ENCODE measurements around the gene ATP7B. TPM values are rescaled to one million over a fixed set of nuclear protein-coding genes. Genes with fewer than 3 reads are reported as not detected.

The ATP7B gene
- total and polyA plus RNA-seq, 4 donors = 0.75 to 9.8 (median 6.4) TPM

DNA sequence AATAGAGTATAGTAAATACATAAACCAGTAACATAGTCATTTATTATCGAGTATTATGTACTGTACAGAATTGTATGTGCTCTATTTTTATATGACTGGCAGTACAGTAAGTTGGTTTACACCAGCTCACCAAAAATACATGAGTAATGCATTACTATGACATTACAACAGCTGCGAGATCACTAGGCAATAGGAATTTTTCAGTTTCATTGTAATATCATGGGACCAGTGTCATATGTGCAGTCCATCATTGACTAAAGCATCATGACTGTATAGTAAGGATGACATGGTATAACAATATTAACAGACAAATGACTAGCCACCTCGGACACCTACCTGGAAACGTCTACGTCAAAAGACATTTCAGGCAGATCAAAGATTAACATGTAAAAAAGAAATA lies 33.6 kb downstream of the ATP7B start:
- no peak for ATAC-seq (ENCODE audit: low FRiP score)
- DNase-seq = no peak
- no peaks in the 10 kb centered on the region for H3K4me1 ChIP-seq (ENCODE audit: control insufficient read depth in 1 of 2, insufficient read depth in 2 of 2, low read length in 2 of 2)
- H3K4me3 ChIP-seq (ENCODE audit: low read length in 2 of 2) = no peak overlapping the region
- H3K27me3 ChIP-seq (ENCODE audit: control insufficient read depth in 1 of 2, insufficient read depth in 2 of 2, low read length in 1 of 2) = no peaks in the 10 kb centered on the region
- H3K9me3 ChIP-seq (ENCODE audit: control insufficient read depth, low read length) = no peaks in the 10 kb centered on the region
- intact Hi-C loops (cut with DNase I) = no loop called here
- 89 to 92% methylated on average over 5 of the region's 5 CpGs for WGBS, 2 donors
- no peak overlapping the region for H3K27ac ChIP-seq (ENCODE audit: low read depth in 1 of 2, low read length in 2 of 2)
- H3K36me3 ChIP-seq (ENCODE audit: control insufficient read depth in 1 of 2, insufficient read depth in 2 of 2, low read length in 1 of 2) = peaks cover 0 to 1% of the 10 kb centered on the region in 2 donors

DNA sequence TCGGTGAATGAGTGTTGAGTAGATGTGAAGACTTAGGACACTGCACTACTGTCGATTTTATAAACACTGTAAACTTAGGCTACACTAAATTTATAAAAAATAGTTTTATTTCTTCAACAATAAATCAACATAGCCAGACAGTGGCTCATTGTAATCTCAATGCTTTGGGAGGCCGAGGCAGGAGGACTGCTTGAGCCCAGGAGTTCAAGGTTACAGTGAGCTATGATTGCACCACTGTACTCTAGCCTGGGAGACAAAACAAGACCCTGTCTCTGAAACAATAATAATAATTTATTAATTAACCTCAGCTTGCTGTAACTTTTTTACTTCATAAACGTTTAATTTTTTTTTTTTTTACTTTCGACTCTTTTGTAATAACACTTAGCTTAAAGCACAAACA lies 34.4 kb downstream of the ATP7B start:
- 92 to 93% methylated on average over 5 of the region's 5 CpGs for WGBS, 2 donors
- no peak for DNase-seq
- H3K27ac ChIP-seq (ENCODE audit: low read depth in 1 of 2, low read length in 2 of 2) = no peak overlapping the region
- no peaks in the 10 kb centered on the region for H3K27me3 ChIP-seq (ENCODE audit: control insufficient read depth in 1 of 2, insufficient read depth in 2 of 2, low read length in 1 of 2)
- intact Hi-C loops (cut with DNase I) = no loop called here
- no peak overlapping the region for H3K4me3 ChIP-seq (ENCODE audit: low read length in 2 of 2)
- no peaks in the 10 kb centered on the region for H3K4me1 ChIP-seq (ENCODE audit: control insufficient read depth in 1 of 2, insufficient read depth in 2 of 2, low read length in 2 of 2)
- no peaks in the 10 kb centered on the region for H3K9me3 ChIP-seq (ENCODE audit: control insufficient read depth, low read length)
- peaks cover 0 to 1% of the 10 kb centered on the region in 2 donors for H3K36me3 ChIP-seq (ENCODE audit: control insufficient read depth in 1 of 2, insufficient read depth in 2 of 2, low read length in 1 of 2)
- no peak for ATAC-seq (ENCODE audit: low FRiP score)

DNA sequence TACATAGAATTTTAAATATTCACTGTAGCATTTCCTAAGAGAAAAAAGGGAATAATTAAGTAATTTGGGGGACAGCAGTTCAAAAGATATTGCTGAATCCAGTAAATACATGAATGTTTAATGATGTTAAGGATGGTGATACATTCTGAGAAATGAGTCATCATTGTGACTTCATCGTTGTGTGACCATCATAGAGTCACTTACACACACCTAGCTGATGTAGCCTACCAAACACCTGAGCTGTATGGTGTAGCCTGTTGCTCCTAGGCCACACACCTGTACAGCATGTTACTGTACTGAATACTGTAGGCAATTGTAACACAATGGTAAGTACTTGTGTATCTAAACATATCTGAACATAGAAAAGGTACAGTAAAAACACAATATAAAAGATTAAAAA lies 34.8 kb downstream of the ATP7B start:
- 0 to 51% methylated on average over 1 of the region's 1 CpG for WGBS, 2 donors
- peaks cover 0 to 1% of the 10 kb centered on the region in 2 donors for H3K36me3 ChIP-seq (ENCODE audit: control insufficient read depth in 1 of 2, insufficient read depth in 2 of 2, low read length in 1 of 2)
- intact Hi-C loops (cut with DNase I) = no loop called here
- no peaks in the 10 kb centered on the region for H3K4me1 ChIP-seq (ENCODE audit: control insufficient read depth in 1 of 2, insufficient read depth in 2 of 2, low read length in 2 of 2)
- ATAC-seq (ENCODE audit: low FRiP score) = no peak
- H3K27ac ChIP-seq (ENCODE audit: low read depth in 1 of 2, low read length in 2 of 2) = no peak overlapping the region
- H3K4me3 ChIP-seq (ENCODE audit: low read length in 2 of 2) = no peak overlapping the region
- H3K27me3 ChIP-seq (ENCODE audit: control insufficient read depth in 1 of 2, insufficient read depth in 2 of 2, low read length in 1 of 2) = no peaks in the 10 kb centered on the region
- DNase-seq = no peak
- no peaks in the 10 kb centered on the region for H3K9me3 ChIP-seq (ENCODE audit: control insufficient read depth, low read length)

DNA sequence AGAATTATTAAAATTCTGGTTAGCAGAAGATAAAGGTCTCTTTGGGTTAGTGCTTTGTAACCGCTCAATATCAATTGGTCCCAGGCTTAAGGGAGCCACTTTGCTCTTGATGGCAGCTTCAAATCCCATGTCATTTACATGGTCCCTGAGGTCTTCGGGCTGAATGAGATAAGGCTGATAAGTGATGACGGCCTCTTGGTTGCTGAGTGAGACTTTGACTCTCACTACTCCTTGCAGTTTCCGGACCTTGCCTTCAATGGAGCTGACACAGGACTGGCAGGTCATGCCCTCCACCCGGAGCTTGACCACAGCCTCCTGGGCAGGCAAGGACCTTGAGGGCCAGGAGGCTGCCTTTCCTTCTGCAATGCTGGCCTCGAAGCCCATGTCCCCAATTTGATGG lies 36.8 kb downstream of the ATP7B start:
- ATAC-seq (ENCODE audit: low FRiP score) (no peak), DNase-seq (no peak)
- no peak overlapping the region for H3K27ac ChIP-seq (ENCODE audit: low read depth in 1 of 2, low read length in 2 of 2)
- H3K36me3 ChIP-seq (ENCODE audit: control insufficient read depth in 1 of 2, insufficient read depth in 2 of 2, low read length in 1 of 2) = peaks cover 0 to 4% of the 10 kb centered on the region in 2 donors
- H3K27me3 ChIP-seq (ENCODE audit: control insufficient read depth in 1 of 2, insufficient read depth in 2 of 2, low read length in 1 of 2) = no peaks in the 10 kb centered on the region
- no peaks in the 10 kb centered on the region for H3K9me3 ChIP-seq (ENCODE audit: control insufficient read depth, low read length)
- no peak overlapping the region for H3K4me3 ChIP-seq (ENCODE audit: low read length in 2 of 2)
- 93 to 94% methylated on average over 6 of the region's 6 CpGs for WGBS, 2 donors
- intact Hi-C loops (cut with DNase I) = no loop called here
- no peaks in the 10 kb centered on the region for H3K4me1 ChIP-seq (ENCODE audit: control insufficient read depth in 1 of 2, insufficient read depth in 2 of 2, low read length in 2 of 2)

DNA sequence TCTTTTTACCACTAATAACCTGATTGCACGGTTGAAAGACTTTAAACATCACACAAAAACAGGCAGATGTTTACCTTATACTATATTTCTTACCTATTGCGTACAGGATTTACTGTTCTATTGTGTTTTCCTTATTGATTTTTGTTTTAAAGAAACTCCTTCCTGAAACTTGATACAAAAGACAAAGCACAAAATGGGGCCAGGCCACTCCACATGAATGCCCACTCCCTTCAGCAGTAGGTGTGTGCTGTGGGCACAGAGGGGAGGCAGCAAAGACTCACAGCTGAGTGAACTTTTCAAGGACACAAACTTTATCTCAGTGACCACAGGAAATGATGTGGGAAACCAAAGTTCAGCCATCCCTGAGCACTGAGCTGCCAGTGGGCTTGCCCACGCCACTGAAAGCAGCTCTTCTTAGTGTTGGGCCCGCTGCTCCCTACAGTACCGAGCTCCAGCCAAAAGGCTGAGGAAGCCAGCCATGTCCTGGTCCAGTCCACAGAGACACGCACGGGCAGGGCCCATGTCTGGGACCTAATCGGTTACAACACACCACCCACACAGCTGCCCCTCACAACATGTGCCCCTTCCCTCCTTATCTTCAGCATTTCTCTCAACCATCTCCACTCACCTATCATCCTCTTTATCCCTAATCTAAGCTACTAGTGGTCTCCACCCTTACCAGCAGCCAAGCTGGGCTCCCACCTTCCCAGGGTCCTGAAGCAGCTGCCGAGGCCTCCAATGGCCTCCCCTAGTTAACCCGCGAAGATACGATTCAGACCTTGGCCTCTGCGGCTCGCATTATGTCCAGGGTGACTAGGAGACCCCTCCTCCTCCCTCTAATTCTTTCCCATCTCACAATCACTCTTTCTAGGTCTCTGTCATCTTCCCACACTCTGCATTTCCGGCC lies 39.5 kb downstream of the ATP7B start:
- Histone ChIP-seq H3K4me1 (ENCODE audit: control insufficient read depth in 1 of 2, insufficient read depth in 2 of 2, low read length in 2 of 2) (no peaks in the 10 kb centered on the region), H3K4me3 (ENCODE audit: low read length in 2 of 2) (no peak overlapping the region), H3K36me3 (ENCODE audit: control insufficient read depth in 1 of 2, insufficient read depth in 2 of 2, low read length in 1 of 2) (peaks cover 0 to 4% of the 10 kb centered on the region in 2 donors), H3K27me3 (ENCODE audit: control insufficient read depth in 1 of 2, insufficient read depth in 2 of 2, low read length in 1 of 2) (no peaks in the 10 kb centered on the region), H3K27ac (ENCODE audit: low read depth in 1 of 2, low read length in 2 of 2) (no peak overlapping the region), H3K9me3 (ENCODE audit: control insufficient read depth, low read length) (no peaks in the 10 kb centered on the region)
- intact Hi-C loops (cut with DNase I) = no loop called here
- DNase-seq (no peak), ATAC-seq (ENCODE audit: low FRiP score) (no peak)
- 97% methylated on average over 15 of the region's 15 CpGs for WGBS, 2 donors

DNA sequence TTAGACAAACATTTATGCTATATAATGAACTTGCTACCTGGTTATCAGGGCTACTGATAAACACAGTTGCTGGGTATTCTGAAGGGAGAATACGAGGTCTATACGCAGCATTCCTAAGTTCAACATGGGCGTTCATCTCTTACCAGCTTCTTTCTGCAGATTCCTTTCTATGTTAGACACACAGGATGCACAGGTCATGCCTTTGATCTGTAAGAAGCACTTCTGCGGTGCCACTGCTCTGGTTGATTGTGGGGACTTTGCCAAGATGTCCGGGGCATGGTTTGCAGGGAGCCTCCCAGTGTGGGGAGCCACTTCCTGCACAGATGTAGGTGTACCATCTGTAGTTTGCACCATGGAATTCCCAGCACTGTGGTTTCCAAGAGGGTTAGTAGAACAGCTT lies 40.9 kb downstream of the ATP7B start:
- no peak for DNase-seq
- H3K36me3 ChIP-seq (ENCODE audit: control insufficient read depth in 1 of 2, insufficient read depth in 2 of 2, low read length in 1 of 2) = peaks cover 0 to 4% of the 10 kb centered on the region in 2 donors
- no peak overlapping the region for H3K27ac ChIP-seq (ENCODE audit: low read depth in 1 of 2, low read length in 2 of 2)
- H3K4me1 ChIP-seq (ENCODE audit: control insufficient read depth in 1 of 2, insufficient read depth in 2 of 2, low read length in 2 of 2) = no peaks in the 10 kb centered on the region
- no peaks in the 10 kb centered on the region for H3K9me3 ChIP-seq (ENCODE audit: control insufficient read depth, low read length)
- H3K27me3 ChIP-seq (ENCODE audit: control insufficient read depth in 1 of 2, insufficient read depth in 2 of 2, low read length in 1 of 2) = no peaks in the 10 kb centered on the region
- WGBS, 2 donors = 78 to 84% methylated on average over 5 of the region's 5 CpGs
- intact Hi-C loops (cut with DNase I) = no loop called here
- no peak overlapping the region for H3K4me3 ChIP-seq (ENCODE audit: low read length in 2 of 2)
- ATAC-seq (ENCODE audit: low FRiP score) = no peak

DNA sequence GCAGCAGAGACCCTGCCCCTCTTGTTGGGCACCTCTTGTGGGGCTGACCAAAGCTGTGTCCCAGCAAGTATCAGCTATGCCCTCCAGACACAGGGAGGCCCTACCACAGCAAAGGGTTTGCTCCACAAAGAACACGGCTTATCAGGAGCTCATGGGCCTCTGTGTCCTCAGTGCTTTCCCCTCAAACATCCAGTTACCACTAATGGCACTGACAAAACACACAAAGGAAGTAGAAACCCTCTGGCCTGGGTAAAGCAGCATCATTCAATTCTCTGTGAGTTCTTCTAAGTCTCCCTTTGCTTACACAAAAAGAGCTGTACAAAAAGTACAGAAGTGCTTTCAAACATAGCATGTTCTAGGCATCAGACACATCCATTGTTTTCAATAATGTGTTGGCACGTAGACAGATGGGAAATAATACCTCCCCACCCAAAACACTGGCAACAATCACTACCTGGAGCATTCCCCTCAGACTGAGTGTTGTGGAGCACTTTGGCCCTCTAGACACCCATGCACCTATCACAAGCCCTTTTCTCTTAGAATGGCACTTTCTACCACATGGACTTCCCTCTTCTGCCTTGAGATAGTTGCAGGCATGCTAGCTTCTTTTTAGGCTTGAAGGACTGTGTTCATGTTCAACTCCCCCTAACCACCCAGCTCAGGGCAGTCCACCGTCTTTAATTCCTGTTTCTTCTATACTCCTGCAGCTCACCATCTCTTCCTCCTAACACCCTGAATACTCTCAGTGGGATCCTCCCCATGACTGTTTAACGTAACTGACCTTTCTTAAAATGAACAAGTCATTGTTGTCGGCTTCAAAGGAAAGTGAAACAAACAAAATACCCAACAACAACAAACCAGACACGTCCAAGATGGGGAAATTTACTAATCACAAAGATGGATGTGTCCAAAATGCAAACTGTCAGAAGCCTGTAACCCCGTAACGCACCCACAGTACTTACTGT lies 43.5 kb downstream of the ATP7B start:
- no peak overlapping the region for H3K27ac ChIP-seq (ENCODE audit: low read depth in 1 of 2, low read length in 2 of 2)
- DNase-seq (no peak), ATAC-seq (ENCODE audit: low FRiP score) (no peak)
- intact Hi-C loops (cut with DNase I) = no loop called here
- H3K36me3 ChIP-seq (ENCODE audit: control insufficient read depth in 1 of 2, insufficient read depth in 2 of 2, low read length in 1 of 2) = peaks cover 0 to 2% of the 10 kb centered on the region in 2 donors
- WGBS, 2 donors = 84 to 85% methylated on average over 8 of the region's 8 CpGs
- H3K27me3 ChIP-seq (ENCODE audit: control insufficient read depth in 1 of 2, insufficient read depth in 2 of 2, low read length in 1 of 2) = no peaks in the 10 kb centered on the region
- H3K9me3 ChIP-seq (ENCODE audit: control insufficient read depth, low read length) = no peaks in the 10 kb centered on the region
- H3K4me3 ChIP-seq (ENCODE audit: low read length in 2 of 2) = no peak overlapping the region
- no peaks in the 10 kb centered on the region for H3K4me1 ChIP-seq (ENCODE audit: control insufficient read depth in 1 of 2, insufficient read depth in 2 of 2, low read length in 2 of 2)

DNA sequence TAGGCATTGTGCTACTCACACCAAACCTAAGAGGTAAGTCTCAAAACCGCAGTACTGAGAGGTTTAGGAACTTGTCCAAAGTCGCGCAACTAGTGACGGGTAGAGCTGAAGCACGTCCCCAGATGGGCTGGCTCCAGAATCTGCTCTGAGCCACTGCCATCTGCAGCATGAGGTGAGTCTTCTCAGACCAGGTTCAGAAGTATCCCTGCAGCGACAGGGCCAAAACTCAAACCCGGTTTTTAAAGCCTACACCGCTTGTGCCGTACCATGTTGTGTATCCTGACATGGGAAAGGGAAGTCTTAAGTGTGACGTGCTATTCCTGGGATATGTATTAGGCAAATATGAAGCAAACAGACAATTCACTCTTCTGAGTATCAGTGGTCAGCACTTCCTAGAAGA lies 45.1 kb downstream of the ATP7B start:
- intact Hi-C loops (cut with DNase I) = no loop called here
- Histone ChIP-seq H3K4me3 (ENCODE audit: low read length in 2 of 2) (no peak overlapping the region), H3K9me3 (ENCODE audit: control insufficient read depth, low read length) (no peaks in the 10 kb centered on the region), H3K27ac (ENCODE audit: low read depth in 1 of 2, low read length in 2 of 2) (no peak overlapping the region), H3K27me3 (ENCODE audit: control insufficient read depth in 1 of 2, insufficient read depth in 2 of 2, low read length in 1 of 2) (no peaks in the 10 kb centered on the region), H3K36me3 (ENCODE audit: control insufficient read depth in 1 of 2, insufficient read depth in 2 of 2, low read length in 1 of 2) (peaks cover 0 to 2% of the 10 kb centered on the region in 2 donors), H3K4me1 (ENCODE audit: control insufficient read depth in 1 of 2, insufficient read depth in 2 of 2, low read length in 2 of 2) (no peaks in the 10 kb centered on the region)
- ATAC-seq (ENCODE audit: low FRiP score) (no peak), DNase-seq (no peak)
- WGBS, 2 donors = 93 to 94% methylated on average over 10 of the region's 10 CpGs
